OCI-LY7 (cell line): ENCODE data around the gene NXN. TPM values are rescaled to one million over a fixed set of nuclear protein-coding genes. Genes with fewer than 3 reads are reported as not detected.
"Not testable (repeated sequence)": the region's sequence is repeated elsewhere in the genome, so short reads cannot be mapped to it uniquely, and the experiment has no call there.

Source experiments
- BruUV-seq: library from RNA; stranded (reverse); fragments of 400-500 nt; replicated peaks from 2 replicates; lab custom pipeline; 2021; lab: Mats Ljungman, UMichigan
- CTCF ChIA-PET: fragments of 300-600 bp; sonication (Branson Sonifier 250); formaldehyde crosslinking; loops from one replicate; lab custom pipeline; 2022; ENCODE audit warnings: antibody characterized with exemption; ENCODE audit not compliant: unreplicated experiment; lab: Charles Lee
- POLR2A ChIA-PET: fragments of 300-600 bp; sonication (Branson Sonifier 250); formaldehyde crosslinking; loops from one replicate; lab custom pipeline; 2022; ENCODE audit warnings: antibody characterized with exemption; lab: Charles Lee
- DNase-seq: peaks from one replicate; pipeline ENCODE4 v3.0.0-alpha.2; 2015; ENCODE audit warnings: low spot score
- H2AFZ ChIP-seq: fragments of 200-600 bp; sonication (generic), shearing (Covaris generic); 2 replicates; pipeline ENCODE4 v1.6.1; 2014; ENCODE audit warnings: mild to moderate bottlenecking, antibody characterized with exemption, low read length, moderate library complexity
- H3K27ac ChIP-seq: fragments of 200-600 bp; sonication (generic); 2 replicates; pipeline ENCODE4 v1.5.1; 2014; ENCODE audit warnings: mixed run types, low read depth, mild to moderate bottlenecking, moderate library complexity, low read length, inconsistent platforms; ENCODE audit not compliant: poor library complexity, severe bottlenecking
- H3K36me3 ChIP-seq: fragments of 200-600 bp; sonication (generic); 2 replicates; pipeline ENCODE4 v1.6.1; 2014; ENCODE audit warnings: mild to moderate bottlenecking, antibody characterized with exemption, low read length, moderate library complexity, mixed read lengths; ENCODE audit not compliant: insufficient read depth
- H3K4me1 ChIP-seq: fragments of 200-600 bp; sonication (generic); 2 replicates; pipeline ENCODE4 v1.5.1; 2014; ENCODE audit warnings: mild to moderate bottlenecking, low read length; ENCODE audit not compliant: insufficient read depth, poor library complexity, severe bottlenecking
- H3K4me2 ChIP-seq: fragments of 200-600 bp; sonication (generic); 2 replicates; pipeline ENCODE4 v1.6.1; 2014; ENCODE audit warnings: mild to moderate bottlenecking, low read length
- H3K4me3 ChIP-seq: fragments of 200-600 bp; sonication (generic); 2 replicates; pipeline ENCODE4 v1.5.1; 2014; ENCODE audit warnings: mild to moderate bottlenecking, low read depth, low read length; ENCODE audit not compliant: poor library complexity, severe bottlenecking
- H3K79me2 ChIP-seq: fragments of 200-600 bp; sonication (generic); 2 replicates; pipeline ENCODE4 v1.6.1; 2016; ENCODE audit warnings: low read depth, mild to moderate bottlenecking, low read length, moderate library complexity, mixed read lengths; ENCODE audit not compliant: insufficient read depth
- H3K9me2 ChIP-seq: fragments of 200-600 bp; sonication (generic); 2 replicates; pipeline ENCODE4 v1.6.1; 2016; ENCODE audit warnings: mild to moderate bottlenecking, low read length, mixed read lengths; ENCODE audit not compliant: insufficient read depth
- H3K9me3 ChIP-seq: fragments of 200-600 bp; sonication (generic); 2 replicates; pipeline ENCODE4 v1.6.1; 2014; ENCODE audit warnings: mild to moderate bottlenecking, mixed run types, low read length, mixed read lengths
- H4K20me1 ChIP-seq: fragments of 200-600 bp; sonication (generic); 2 replicates; pipeline ENCODE4 v1.6.1; 2014; ENCODE audit warnings: mild to moderate bottlenecking, antibody characterized with exemption, low read length, moderate library complexity, mixed read lengths; ENCODE audit not compliant: insufficient read depth
- EZH2phosphoT487 ChIP-seq: fragments of 200-600 bp; sonication (generic); IDR thresholded peaks from 2 replicates; pipeline ENCODE4 v1.6.1; 2018; ENCODE audit warnings: low read depth, borderline replicate concordance, mild to moderate bottlenecking, mixed run types, antibody characterized with exemption, low read length, moderate library complexity, mixed read lengths
- intact Hi-C: fragments of 100-400 bp; cut with micrococcal nuclease; formaldehyde crosslinking; loops from one replicate; pipeline ENCODE4 v1.10.0; 2022; ENCODE audit not compliant: unreplicated experiment
- total RNA-seq, 2 experiments: library from RNA; depleted of rRNA in 1 of 2; stranded (reverse); fragments of >200 nt in 1 of 2; shearing (Covaris generic) in 1 of 2; gene quantifications; 2 replicates each; pipeline ENCODE4 v1.2.3, GENCODE V29; 2014 to 2022
- TF ChIP-seq, protein P1 (sequence below): fragments of 200-600 bp; sonication (generic); conservative IDR thresholded peaks from 2 replicates; pipeline ENCODE4 v1.5.1; 2014; ENCODE audit warnings: mild to moderate bottlenecking, antibody characterized with exemption, low read length, moderate library complexity, mixed read lengths

Gene NXN
- total RNA-seq, 2 experiments from 2014 or later: 1.3 to 2.8 TPM

DNA sequence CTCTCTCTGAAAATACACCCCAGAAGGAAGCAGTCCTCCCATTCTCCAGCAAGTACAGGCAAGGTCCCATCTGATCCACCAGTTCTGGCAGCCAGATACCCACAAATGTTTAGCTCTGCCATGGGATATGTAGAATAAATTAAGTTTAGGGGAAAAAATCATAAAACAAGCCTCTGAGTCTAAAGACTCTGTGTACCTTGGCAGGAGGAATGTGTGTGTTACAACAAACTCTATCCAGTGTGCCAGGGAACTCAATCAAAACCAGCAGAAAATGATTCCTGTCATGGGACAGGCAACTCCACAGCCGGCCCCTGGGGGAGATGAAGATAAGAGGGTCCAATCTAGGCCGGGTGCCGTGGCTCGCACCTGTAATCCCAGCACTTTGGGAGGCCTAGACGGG is 124.0 kb downstream of the NXN start:
- H3K4me1 ChIP-seq: no peaks in the 10 kb centered on the region
- CTCF ChIA-PET: no interaction called here
- intact Hi-C loops: no loop called here
- no peaks in the 10 kb centered on the region for H4K20me1 ChIP-seq
- no peaks in the 10 kb centered on the region for H3K36me3 ChIP-seq
- H3K4me3 ChIP-seq: no peak overlapping the region
- no peak overlapping the region for H3K27ac ChIP-seq
- BruUV-seq: no TSS peak
- TF ChIP-seq, protein P1, sequence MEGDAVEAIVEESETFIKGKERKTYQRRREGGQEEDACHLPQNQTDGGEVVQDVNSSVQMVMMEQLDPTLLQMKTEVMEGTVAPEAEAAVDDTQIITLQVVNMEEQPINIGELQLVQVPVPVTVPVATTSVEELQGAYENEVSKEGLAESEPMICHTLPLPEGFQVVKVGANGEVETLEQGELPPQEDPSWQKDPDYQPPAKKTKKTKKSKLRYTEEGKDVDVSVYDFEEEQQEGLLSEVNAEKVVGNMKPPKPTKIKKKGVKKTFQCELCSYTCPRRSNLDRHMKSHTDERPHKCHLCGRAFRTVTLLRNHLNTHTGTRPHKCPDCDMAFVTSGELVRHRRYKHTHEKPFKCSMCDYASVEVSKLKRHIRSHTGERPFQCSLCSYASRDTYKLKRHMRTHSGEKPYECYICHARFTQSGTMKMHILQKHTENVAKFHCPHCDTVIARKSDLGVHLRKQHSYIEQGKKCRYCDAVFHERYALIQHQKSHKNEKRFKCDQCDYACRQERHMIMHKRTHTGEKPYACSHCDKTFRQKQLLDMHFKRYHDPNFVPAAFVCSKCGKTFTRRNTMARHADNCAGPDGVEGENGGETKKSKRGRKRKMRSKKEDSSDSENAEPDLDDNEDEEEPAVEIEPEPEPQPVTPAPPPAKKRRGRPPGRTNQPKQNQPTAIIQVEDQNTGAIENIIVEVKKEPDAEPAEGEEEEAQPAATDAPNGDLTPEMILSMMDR: no peak
- no peak for TF ChIP-seq EZH2phosphoT487
- H2AFZ ChIP-seq: no peak overlapping the region
- POLR2A ChIA-PET: no interaction called here
- no peaks in the 10 kb centered on the region for H3K9me2 ChIP-seq
- no peak overlapping the region for H3K4me2 ChIP-seq
- no peaks in the 10 kb centered on the region for H3K9me3 ChIP-seq
- no peaks in the 10 kb centered on the region for H3K79me2 ChIP-seq
- no peak for DNase-seq

DNA sequence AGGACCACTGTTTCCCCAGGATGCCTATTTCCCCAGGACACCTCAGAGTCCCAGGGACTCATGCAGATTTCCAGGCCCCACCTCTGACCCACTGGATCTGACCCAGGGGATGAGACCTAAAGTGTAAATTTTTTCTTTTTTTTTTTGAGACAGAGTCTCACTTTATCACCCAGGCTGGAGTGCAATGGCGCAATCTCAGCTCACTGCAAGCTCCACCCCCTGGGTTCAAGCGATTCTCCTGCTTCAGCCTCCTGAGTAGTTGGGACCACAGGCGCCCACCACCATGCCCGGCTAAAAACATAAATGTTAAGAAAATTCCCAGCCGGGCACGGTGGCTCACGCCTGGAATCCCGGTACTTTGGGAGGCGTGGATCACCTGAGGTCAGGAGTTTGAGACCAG is 126.7 kb downstream of the NXN start:
- H3K79me2 ChIP-seq, H4K20me1 ChIP-seq, H2AFZ ChIP-seq, BruUV-seq, DNase-seq, H3K9me2 ChIP-seq, H3K4me1 ChIP-seq, CTCF ChIA-PET, H3K36me3 ChIP-seq, intact Hi-C loops, H3K4me3 ChIP-seq, H3K27ac ChIP-seq, H3K9me3 ChIP-seq, POLR2A ChIA-PET, H3K4me2 ChIP-seq: not testable (repeated sequence)

GRCh38 chr17:852349-852748 is 127.2 kb downstream of the NXN start:
- POLR2A ChIA-PET: interaction anchor here (0.6 kb wide), 1 partner anchor 603 kb away, joined by 3 read pairs; no protein-coding TSS in a partner anchor

More at GRCh38 chr17:852349-852748, 127.2 kb downstream of the NXN start:
- no peak for TF ChIP-seq EZH2phosphoT487
- TF ChIP-seq, protein P1: no peak
- intact Hi-C loops: no loop called here
- Histone ChIP-seq H3K9me2 (no peaks in the 10 kb centered on the region), H3K27ac (no peak overlapping the region), H2AFZ (no peak overlapping the region), H3K9me3 (no peaks in the 10 kb centered on the region), H3K4me1 (no peaks in the 10 kb centered on the region), H3K4me2 (no peak overlapping the region), H3K36me3 (no peaks in the 10 kb centered on the region), H4K20me1 (no peaks in the 10 kb centered on the region), H3K79me2 (no peaks in the 10 kb centered on the region), H3K4me3 (no peak overlapping the region)
- CTCF ChIA-PET: interaction anchor here (0.6 kb wide), 1 partner anchor 233 kb away, joined by 4 read pairs; no protein-coding TSS in a partner anchor
- no TSS peak for BruUV-seq
- DNase-seq: no peak
